ENCODE data around the gene HOXA9.

Gene HOXA9

DNA sequence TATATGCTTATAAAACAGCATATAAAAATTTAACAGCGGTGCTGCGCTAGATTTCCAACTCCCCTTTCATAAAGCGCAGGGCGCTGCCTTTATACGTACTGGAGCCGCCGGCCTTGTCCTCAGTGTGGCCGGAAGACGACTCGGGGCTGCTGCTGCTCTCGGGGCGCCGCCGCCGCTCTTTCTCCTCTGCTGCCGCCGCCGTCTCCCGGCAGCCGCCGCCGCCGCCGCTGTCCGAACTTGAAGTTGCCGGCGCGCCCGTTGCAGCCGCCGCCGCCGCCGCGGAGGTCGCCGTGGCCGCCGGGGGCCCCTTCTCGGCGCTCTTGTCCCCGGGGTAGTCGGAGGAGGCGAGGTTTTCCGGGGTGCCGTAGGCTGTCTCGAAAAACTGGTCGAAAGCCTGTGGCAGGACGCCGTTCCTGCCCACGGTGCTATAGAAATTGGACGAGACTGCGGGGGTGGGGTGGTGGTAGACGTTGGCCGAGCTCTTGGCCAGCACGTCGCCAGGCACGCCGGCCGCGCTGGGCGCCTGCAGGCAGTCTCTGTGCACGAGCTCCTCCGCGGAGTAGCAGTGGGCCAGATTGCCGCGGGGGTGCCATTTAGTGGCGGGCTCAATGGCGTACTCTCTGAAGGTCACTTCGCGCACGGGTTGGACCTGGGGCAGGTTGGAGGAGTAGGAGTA is 19.1 kb upstream of the HOXA9 start (continued):
- TF ChIP-seq EGR2 (tag by site-specific recombination; IDR thresholded peaks at IDR 0.05; ENCODE audit: low read depth), result peak; percentile 41; the same call in 1 of the 2 replicates
- no peak for TF ChIP-seq ZNF747 (tag by site-specific recombination; IDR thresholded peaks at IDR 0.05)
- TF ChIP-seq WT1 (tag by site-specific recombination; IDR thresholded peaks at IDR 0.05), result no peak
- no peak for TF ChIP-seq ZNF350 (tag by site-specific recombination; IDR thresholded peaks at IDR 0.05)
- no peak for TF ChIP-seq PRDM1 (tag by site-specific recombination; IDR thresholded peaks at IDR 0.05)
- TF ChIP-seq, protein P1, sequence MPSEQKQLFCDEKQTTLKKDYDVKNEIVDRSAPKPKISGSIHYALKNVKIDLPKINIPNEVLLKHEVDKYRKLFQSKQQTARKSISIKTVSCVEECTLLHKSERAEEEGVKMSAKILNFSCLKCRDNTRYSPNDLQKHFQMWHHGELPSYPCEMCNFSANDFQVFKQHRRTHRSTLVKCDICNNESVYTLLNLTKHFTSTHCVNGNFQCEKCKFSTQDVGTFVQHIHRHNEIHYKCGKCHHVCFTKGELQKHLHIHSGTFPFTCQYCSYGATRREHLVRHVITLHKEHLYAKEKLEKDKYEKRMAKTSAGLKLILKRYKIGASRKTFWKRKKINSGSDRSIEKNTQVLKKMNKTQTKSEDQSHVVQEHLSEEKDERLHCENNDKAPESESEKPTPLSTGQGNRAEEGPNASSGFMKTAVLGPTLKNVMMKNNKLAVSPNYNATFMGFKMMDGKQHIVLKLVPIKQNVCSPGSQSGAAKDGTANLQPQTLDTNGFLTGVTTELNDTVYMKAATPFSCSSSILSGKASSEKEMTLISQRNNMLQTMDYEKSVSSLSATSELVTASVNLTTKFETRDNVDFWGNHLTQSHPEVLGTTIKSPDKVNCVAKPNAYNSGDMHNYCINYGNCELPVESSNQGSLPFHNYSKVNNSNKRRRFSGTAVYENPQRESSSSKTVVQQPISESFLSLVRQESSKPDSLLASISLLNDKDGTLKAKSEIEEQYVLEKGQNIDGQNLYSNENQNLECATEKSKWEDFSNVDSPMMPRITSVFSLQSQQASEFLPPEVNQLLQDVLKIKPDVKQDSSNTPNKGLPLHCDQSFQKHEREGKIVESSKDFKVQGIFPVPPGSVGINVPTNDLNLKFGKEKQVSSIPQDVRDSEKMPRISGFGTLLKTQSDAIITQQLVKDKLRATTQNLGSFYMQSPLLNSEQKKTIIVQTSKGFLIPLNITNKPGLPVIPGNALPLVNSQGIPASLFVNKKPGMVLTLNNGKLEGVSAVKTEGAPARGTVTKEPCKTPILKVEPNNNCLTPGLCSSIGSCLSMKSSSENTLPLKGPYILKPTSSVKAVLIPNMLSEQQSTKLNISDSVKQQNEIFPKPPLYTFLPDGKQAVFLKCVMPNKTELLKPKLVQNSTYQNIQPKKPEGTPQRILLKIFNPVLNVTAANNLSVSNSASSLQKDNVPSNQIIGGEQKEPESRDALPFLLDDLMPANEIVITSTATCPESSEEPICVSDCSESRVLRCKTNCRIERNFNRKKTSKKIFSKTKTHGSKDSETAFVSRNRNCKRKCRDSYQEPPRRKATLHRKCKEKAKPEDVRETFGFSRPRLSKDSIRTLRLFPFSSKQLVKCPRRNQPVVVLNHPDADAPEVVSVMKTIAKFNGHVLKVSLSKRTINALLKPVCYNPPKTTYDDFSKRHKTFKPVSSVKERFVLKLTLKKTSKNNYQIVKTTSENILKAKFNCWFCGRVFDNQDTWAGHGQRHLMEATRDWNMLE (tag by site-specific recombination; conservative IDR thresholded peaks at IDR 0.05; ENCODE audit: low read depth), result no peak
- peak; percentile 82 for TF ChIP-seq ZFHX2 (tag by site-specific recombination; conservative IDR thresholded peaks at IDR 0.05)
- no peak; the same call in 1 of the 2 replicates for TF ChIP-seq ZNF501 (tag by site-specific recombination; IDR thresholded peaks at IDR 0.05)
- TF ChIP-seq, protein P2, sequence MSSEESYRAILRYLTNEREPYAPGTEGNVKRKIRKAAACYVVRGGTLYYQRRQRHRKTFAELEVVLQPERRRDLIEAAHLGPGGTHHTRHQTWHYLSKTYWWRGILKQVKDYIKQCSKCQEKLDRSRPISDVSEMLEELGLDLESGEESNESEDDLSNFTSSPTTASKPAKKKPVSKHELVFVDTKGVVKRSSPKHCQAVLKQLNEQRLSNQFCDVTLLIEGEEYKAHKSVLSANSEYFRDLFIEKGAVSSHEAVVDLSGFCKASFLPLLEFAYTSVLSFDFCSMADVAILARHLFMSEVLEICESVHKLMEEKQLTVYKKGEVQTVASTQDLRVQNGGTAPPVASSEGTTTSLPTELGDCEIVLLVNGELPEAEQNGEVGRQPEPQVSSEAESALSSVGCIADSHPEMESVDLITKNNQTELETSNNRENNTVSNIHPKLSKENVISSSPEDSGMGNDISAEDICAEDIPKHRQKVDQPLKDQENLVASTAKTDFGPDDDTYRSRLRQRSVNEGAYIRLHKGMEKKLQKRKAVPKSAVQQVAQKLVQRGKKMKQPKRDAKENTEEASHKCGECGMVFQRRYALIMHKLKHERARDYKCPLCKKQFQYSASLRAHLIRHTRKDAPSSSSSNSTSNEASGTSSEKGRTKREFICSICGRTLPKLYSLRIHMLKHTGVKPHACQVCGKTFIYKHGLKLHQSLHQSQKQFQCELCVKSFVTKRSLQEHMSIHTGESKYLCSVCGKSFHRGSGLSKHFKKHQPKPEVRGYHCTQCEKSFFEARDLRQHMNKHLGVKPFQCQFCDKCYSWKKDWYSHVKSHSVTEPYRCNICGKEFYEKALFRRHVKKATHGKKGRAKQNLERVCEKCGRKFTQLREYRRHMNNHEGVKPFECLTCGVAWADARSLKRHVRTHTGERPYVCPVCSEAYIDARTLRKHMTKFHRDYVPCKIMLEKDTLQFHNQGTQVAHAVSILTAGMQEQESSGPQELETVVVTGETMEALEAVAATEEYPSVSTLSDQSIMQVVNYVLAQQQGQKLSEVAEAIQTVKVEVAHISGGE (tag by site-specific recombination; conservative IDR thresholded peaks at IDR 0.05; ENCODE audit: low read depth), result no peak
- TF ChIP-seq FEZF1 (tag by site-specific recombination; IDR thresholded peaks at IDR 0.05), result peak; percentile 32; the same call in 1 of the 2 replicates
- TF ChIP-seq ZNF48 (tag by site-specific recombination; IDR thresholded peaks at IDR 0.05), result no peak
- no peak for TF ChIP-seq IKZF3 (tag by site-specific recombination; IDR thresholded peaks at IDR 0.05)
- no peak for TF ChIP-seq OSR2 (tag by site-specific recombination; IDR thresholded peaks at IDR 0.05)
- TF ChIP-seq ZNF510 (tag by site-specific recombination; IDR thresholded peaks at IDR 0.05; ENCODE audit: insufficient replicate concordance), result no peak
- TF ChIP-seq ZNF366 (tag by site-specific recombination; conservative IDR thresholded peaks at IDR 0.05), result no peak
- TF ChIP-seq, protein P3, sequence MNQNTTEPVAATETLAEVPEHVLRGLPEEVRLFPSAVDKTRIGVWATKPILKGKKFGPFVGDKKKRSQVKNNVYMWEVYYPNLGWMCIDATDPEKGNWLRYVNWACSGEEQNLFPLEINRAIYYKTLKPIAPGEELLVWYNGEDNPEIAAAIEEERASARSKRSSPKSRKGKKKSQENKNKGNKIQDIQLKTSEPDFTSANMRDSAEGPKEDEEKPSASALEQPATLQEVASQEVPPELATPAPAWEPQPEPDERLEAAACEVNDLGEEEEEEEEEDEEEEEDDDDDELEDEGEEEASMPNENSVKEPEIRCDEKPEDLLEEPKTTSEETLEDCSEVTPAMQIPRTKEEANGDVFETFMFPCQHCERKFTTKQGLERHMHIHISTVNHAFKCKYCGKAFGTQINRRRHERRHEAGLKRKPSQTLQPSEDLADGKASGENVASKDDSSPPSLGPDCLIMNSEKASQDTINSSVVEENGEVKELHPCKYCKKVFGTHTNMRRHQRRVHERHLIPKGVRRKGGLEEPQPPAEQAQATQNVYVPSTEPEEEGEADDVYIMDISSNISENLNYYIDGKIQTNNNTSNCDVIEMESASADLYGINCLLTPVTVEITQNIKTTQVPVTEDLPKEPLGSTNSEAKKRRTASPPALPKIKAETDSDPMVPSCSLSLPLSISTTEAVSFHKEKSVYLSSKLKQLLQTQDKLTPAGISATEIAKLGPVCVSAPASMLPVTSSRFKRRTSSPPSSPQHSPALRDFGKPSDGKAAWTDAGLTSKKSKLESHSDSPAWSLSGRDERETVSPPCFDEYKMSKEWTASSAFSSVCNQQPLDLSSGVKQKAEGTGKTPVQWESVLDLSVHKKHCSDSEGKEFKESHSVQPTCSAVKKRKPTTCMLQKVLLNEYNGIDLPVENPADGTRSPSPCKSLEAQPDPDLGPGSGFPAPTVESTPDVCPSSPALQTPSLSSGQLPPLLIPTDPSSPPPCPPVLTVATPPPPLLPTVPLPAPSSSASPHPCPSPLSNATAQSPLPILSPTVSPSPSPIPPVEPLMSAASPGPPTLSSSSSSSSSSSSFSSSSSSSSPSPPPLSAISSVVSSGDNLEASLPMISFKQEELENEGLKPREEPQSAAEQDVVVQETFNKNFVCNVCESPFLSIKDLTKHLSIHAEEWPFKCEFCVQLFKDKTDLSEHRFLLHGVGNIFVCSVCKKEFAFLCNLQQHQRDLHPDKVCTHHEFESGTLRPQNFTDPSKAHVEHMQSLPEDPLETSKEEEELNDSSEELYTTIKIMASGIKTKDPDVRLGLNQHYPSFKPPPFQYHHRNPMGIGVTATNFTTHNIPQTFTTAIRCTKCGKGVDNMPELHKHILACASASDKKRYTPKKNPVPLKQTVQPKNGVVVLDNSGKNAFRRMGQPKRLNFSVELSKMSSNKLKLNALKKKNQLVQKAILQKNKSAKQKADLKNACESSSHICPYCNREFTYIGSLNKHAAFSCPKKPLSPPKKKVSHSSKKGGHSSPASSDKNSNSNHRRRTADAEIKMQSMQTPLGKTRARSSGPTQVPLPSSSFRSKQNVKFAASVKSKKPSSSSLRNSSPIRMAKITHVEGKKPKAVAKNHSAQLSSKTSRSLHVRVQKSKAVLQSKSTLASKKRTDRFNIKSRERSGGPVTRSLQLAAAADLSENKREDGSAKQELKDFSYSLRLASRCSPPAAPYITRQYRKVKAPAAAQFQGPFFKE (tag by site-specific recombination; IDR thresholded peaks at IDR 0.05; ENCODE audit: borderline replicate concordance), result no peak
- TF ChIP-seq ZEB2 (tag by site-specific recombination; IDR thresholded peaks at IDR 0.05), result no peak
- TF ChIP-seq, protein P4, sequence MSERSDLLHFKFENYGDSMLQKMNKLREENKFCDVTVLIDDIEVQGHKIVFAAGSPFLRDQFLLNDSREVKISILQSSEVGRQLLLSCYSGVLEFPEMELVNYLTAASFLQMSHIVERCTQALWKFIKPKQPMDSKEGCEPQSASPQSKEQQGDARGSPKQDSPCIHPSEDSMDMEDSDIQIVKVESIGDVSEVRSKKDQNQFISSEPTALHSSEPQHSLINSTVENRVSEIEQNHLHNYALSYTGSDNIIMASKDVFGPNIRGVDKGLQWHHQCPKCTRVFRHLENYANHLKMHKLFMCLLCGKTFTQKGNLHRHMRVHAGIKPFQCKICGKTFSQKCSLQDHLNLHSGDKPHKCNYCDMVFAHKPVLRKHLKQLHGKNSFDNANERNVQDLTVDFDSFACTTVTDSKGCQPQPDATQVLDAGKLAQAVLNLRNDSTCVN (tag by site-specific recombination; optimal IDR thresholded peaks at IDR 0.05), result peak; percentile 73
- no peak for TF ChIP-seq KLF10 (tag by site-specific recombination; IDR thresholded peaks at IDR 0.05)
- TF ChIP-seq ZNF830 (tag by site-specific recombination; IDR thresholded peaks at IDR 0.05; ENCODE audit: low read depth), result no peak
- no peak for TF ChIP-seq GLI4 (tag by site-specific recombination; IDR thresholded peaks at IDR 0.05)
- TF ChIP-seq ZBTB8A (tag by site-specific recombination; IDR thresholded peaks at IDR 0.05), result no peak
- TF ChIP-seq ZSCAN30 (tag by site-specific recombination; IDR thresholded peaks at IDR 0.05), result peak; percentile 31; the same call in 1 of the 2 replicates
